ENCODE data around the gene PALM.

DNA sequence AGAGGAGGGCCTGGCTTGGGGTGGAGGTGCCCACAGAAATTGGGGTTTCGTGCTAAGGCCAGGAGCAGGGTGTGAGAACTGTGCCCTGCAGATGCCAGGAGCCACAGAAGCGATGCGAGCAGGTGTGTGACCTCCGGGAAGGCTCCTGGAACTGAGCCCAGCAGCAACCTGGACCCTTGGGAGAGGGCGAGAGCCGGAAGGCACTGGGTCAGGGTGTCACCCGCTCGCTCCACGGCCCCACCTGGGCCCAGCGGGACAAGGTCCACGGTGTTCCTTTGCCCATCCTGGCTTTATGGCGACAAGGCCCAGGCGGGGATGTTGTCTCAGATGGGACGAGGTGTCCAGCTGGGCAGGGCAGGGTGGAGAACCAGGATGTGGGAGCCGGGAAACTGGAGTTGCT lies 46.3 kb downstream of the PALM start:
- TF ChIP-seq, protein P1, sequence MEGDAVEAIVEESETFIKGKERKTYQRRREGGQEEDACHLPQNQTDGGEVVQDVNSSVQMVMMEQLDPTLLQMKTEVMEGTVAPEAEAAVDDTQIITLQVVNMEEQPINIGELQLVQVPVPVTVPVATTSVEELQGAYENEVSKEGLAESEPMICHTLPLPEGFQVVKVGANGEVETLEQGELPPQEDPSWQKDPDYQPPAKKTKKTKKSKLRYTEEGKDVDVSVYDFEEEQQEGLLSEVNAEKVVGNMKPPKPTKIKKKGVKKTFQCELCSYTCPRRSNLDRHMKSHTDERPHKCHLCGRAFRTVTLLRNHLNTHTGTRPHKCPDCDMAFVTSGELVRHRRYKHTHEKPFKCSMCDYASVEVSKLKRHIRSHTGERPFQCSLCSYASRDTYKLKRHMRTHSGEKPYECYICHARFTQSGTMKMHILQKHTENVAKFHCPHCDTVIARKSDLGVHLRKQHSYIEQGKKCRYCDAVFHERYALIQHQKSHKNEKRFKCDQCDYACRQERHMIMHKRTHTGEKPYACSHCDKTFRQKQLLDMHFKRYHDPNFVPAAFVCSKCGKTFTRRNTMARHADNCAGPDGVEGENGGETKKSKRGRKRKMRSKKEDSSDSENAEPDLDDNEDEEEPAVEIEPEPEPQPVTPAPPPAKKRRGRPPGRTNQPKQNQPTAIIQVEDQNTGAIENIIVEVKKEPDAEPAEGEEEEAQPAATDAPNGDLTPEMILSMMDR (IDR thresholded peaks at IDR 0.05), result no peak
- TF ChIP-seq NR3C1 (IDR thresholded peaks at IDR 0.05), result no peak
- no peak for TF ChIP-seq FOSL2 (IDR thresholded peaks at IDR 0.05)
- no peak for TF ChIP-seq FOSL2 (CRISPR knock-in tag; IDR thresholded peaks at IDR 0.05)
- TF ChIP-seq HOXA7 (CRISPR knock-in tag; IDR thresholded peaks at IDR 0.05), result no peak
- TF ChIP-seq POLR2AphosphoS2 (conservative IDR thresholded peaks at IDR 0.05; ENCODE audit: low read length), result no peak
- no peak for TF ChIP-seq JUNB (IDR thresholded peaks at IDR 0.05)

Data from A549 (cell line).